Measurements from ENCODE around the gene SIGLEC7.
A peak's percentile ranks its signal among the peaks of the same experiment; 100 is the strongest.

Gene SIGLEC7

GRCh38 chr19:51101171-51101865 lies 40.8 kb upstream of the SIGLEC7 start:
- no peak overlapping the region for H3K27ac ChIP-seq (ENCODE audit: low read depth, low read length)
- H3K36me3 ChIP-seq (ENCODE audit: control insufficient read depth, insufficient read depth, low read length) = peaks cover 14% of the 10 kb centered on the region
- no peaks in the 10 kb centered on the region for H3K9me3 ChIP-seq (ENCODE audit: control insufficient read depth, insufficient read depth, low read length)
- H3K4me1 ChIP-seq (ENCODE audit: control insufficient read depth, insufficient read depth, low read length) = no peaks in the 10 kb centered on the region
- no peaks in the 10 kb centered on the region for H3K27me3 ChIP-seq (ENCODE audit: control insufficient read depth, insufficient read depth, low read length)
- H3K9ac ChIP-seq (ENCODE audit: low read depth, low read length) = no peak overlapping the region
- H3K4me3 ChIP-seq (ENCODE audit: low read depth, low read length) = no peak overlapping the region

DNA sequence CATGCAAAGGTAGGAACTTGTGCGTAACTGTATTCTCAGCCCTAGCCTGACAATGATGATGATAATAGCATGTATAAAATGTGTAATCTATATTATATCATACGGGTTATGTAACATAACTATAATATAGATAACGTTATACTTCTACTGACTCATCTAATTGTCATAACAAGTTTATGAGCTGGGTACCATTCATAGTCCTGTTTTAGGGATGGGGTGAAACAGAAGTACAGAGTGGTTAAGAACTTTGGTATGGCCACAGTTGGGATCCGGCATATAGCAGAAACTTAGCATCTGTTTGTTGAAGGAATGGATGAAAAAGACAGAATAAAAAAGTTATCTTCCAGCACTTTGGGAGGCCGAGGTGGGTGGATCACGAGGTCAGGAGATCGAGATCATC lies 39.1 kb upstream of the SIGLEC7 start:
- Histone ChIP-seq H3K27me3 (ENCODE audit: control insufficient read depth, insufficient read depth, low read length) (no peaks in the 10 kb centered on the region), H3K9me3 (ENCODE audit: control insufficient read depth, insufficient read depth, low read length) (no peaks in the 10 kb centered on the region), H3K4me3 (ENCODE audit: low read depth, low read length) (no peak overlapping the region), H3K36me3 (ENCODE audit: control insufficient read depth, insufficient read depth, low read length) (peaks cover 14% of the 10 kb centered on the region), H3K9ac (ENCODE audit: low read depth, low read length) (no peak overlapping the region), H3K27ac (ENCODE audit: low read depth, low read length) (no peak overlapping the region), H3K4me1 (ENCODE audit: control insufficient read depth, insufficient read depth, low read length) (0 out of 2 replicates have a peak, but pooled peaks cover 5% of the 10 kb centered on the region)

DNA sequence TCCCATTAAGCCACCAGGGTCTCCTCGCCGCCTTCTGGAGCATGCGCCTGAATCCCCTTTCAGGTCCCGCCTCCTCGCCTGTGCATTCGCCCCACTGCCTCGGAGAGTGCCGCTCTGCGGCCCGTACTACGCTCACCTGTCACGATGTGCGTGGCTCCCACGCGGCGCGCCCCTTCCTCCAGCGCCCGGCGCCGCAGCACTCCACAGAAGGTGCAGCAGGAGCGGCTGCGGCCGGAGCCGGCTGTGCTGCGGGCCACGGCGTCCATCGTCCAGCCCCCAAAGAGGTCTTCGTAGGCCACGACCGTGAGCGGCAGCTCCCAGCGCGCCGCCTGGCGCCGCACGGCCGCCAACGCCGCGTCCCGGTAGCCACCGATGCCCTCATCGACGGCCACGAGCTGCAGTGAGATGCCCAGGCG lies 38.2 kb upstream of the SIGLEC7 start:
- Histone ChIP-seq H3K4me1 (ENCODE audit: control insufficient read depth, insufficient read depth, low read length) (0 out of 2 replicates have a peak, but pooled peaks cover 5% of the 10 kb centered on the region), H3K27me3 (ENCODE audit: control insufficient read depth, insufficient read depth, low read length) (no peaks in the 10 kb centered on the region), H3K9me3 (ENCODE audit: control insufficient read depth, insufficient read depth, low read length) (no peaks in the 10 kb centered on the region), H3K4me3 (ENCODE audit: low read depth, low read length) (no peak overlapping the region), H3K27ac (ENCODE audit: low read depth, low read length) (no peak overlapping the region), H3K36me3 (ENCODE audit: control insufficient read depth, insufficient read depth, low read length) (peaks cover 14% of the 10 kb centered on the region), H3K9ac (ENCODE audit: low read depth, low read length) (no peak overlapping the region)

DNA sequence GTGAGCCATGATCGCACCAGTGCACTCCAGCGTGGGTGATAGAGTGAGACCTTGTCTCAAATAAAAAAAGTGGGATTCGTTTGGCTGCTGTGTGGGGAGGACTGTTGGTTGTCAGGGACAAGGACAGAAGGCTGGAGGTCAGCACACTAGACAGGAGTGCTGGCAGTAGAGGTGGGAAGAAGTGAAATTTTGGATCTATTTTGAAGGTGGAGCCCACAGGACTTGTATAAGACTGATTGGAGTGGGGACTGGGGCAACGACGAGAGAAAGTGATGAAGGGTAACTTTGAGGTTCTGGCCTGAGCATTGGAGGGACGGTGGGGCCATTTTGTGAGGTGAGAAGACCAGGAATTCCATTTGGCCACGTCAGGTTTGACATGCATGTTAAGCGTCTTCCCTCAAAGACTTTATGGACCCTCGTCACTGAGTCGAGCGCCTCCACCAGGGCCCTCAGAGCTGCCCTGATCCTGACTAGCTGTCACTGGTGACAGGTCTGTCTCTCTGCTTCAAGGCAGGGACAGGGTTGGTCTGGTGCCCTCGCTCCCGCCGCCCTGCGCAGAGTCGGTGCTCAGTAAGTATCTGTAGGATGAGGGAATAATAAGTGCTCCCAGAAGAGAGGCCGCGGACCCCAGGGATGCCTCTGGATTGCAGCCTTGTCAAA lies 34.6 kb upstream of the SIGLEC7 start:
- H3K36me3 ChIP-seq (ENCODE audit: control insufficient read depth, insufficient read depth, low read length) = peaks cover 10% of the 10 kb centered on the region
- H3K27me3 ChIP-seq (ENCODE audit: control insufficient read depth, insufficient read depth, low read length) = 0 out of 2 replicates have a peak, but pooled peaks cover 2% of the 10 kb centered on the region
- H3K27ac ChIP-seq (ENCODE audit: low read depth, low read length) = peak overlapping the region; percentile 47
- 0 out of 2 replicates have a peak, but pooled peaks cover 5% of the 10 kb centered on the region for H3K4me1 ChIP-seq (ENCODE audit: control insufficient read depth, insufficient read depth, low read length)
- H3K9ac ChIP-seq (ENCODE audit: low read depth, low read length) = peak overlapping the region; percentile 70; the same call in 1 of the 2 replicates
- peak overlapping the region; percentile 99 for H3K4me3 ChIP-seq (ENCODE audit: low read depth, low read length)
- H3K9me3 ChIP-seq (ENCODE audit: control insufficient read depth, insufficient read depth, low read length) = no peaks in the 10 kb centered on the region

- Histone ChIP-seq H3K36me3 (ENCODE audit: control insufficient read depth, insufficient read depth, low read length) (0 out of 2 replicates have a peak, but pooled peaks cover 4% of the 10 kb centered on the region), H3K9ac (ENCODE audit: low read depth, low read length) (peak within 1 kb of the TSS; percentile 70), H3K27ac (ENCODE audit: low read depth, low read length) (peak within 1 kb of the TSS; percentile 47), H3K9me3 (ENCODE audit: control insufficient read depth, insufficient read depth, low read length) (no peaks in the 10 kb centered on the region), H3K27me3 (ENCODE audit: control insufficient read depth, insufficient read depth, low read length) (peaks cover 3% of the 10 kb centered on the region; the same call in 1 of the 2 replicates), H3K4me3 (ENCODE audit: low read depth, low read length) (peak within 1 kb of the TSS; percentile 99), H3K4me1 (ENCODE audit: control insufficient read depth, insufficient read depth, low read length) (0 out of 2 replicates have a peak, but pooled peaks cover 5% of the 10 kb centered on the region)
Observed at GRCh38 chr19:51108066-51108804, 33.9 kb upstream of the SIGLEC7 start, which contains the start of gene CTU1. TSS of gene CTU1 (minus strand) at chr19:51108409. CDS start at chr19:51104569, 3,840 bp downstream.

DNA sequence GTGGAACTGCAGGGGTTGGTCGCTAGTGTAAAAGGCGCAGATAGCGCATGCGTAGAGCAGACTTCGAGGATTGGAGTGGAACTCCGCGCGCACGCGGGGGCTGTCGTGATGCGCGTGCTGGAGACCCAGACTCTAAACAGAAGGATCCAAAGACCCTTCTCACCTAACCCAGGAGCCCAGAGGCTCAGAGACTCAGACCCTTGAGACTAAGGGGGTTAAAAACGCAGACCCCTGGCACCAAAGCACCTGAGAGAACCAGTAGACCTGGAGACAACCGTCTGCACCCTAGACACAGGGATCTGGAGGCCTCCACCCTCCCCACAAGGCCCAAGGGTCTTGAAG lies 33.3 kb upstream of the SIGLEC7 start:
- Histone ChIP-seq H3K4me1 (ENCODE audit: control insufficient read depth, insufficient read depth, low read length) (0 out of 2 replicates have a peak, but pooled peaks cover 5% of the 10 kb centered on the region), H3K36me3 (ENCODE audit: control insufficient read depth, insufficient read depth, low read length) (0 out of 2 replicates have a peak, but pooled peaks cover under 1% of the 10 kb centered on the region), H3K4me3 (ENCODE audit: low read depth, low read length) (peak overlapping the region; percentile 99), H3K9ac (ENCODE audit: low read depth, low read length) (no peak overlapping the region), H3K9me3 (ENCODE audit: control insufficient read depth, insufficient read depth, low read length) (no peaks in the 10 kb centered on the region), H3K27ac (ENCODE audit: low read depth, low read length) (no peak overlapping the region), H3K27me3 (ENCODE audit: control insufficient read depth, insufficient read depth, low read length) (peaks cover 3% of the 10 kb centered on the region; the same call in 1 of the 2 replicates)

- Histone ChIP-seq H3K4me1 (ENCODE audit: control insufficient read depth, insufficient read depth, low read length) (0 out of 2 replicates have a peak, but pooled peaks cover 5% of the 10 kb centered on the region), H3K4me3 (ENCODE audit: low read depth, low read length) (no peak overlapping the region), H3K27me3 (ENCODE audit: control insufficient read depth, insufficient read depth, low read length) (peaks cover 3% of the 10 kb centered on the region; the same call in 1 of the 2 replicates), H3K27ac (ENCODE audit: low read depth, low read length) (no peak overlapping the region), H3K9ac (ENCODE audit: low read depth, low read length) (no peak overlapping the region), H3K9me3 (ENCODE audit: control insufficient read depth, insufficient read depth, low read length) (no peaks in the 10 kb centered on the region), H3K36me3 (ENCODE audit: control insufficient read depth, insufficient read depth, low read length) (no peaks in the 10 kb centered on the region)
Observed at GRCh38 chr19:51110666-51110971, 31.5 kb upstream of the SIGLEC7 start.

- Histone ChIP-seq H3K4me1 (ENCODE audit: control insufficient read depth, insufficient read depth, low read length) (0 out of 2 replicates have a peak, but pooled peaks cover 5% of the 10 kb centered on the region), H3K27me3 (ENCODE audit: control insufficient read depth, insufficient read depth, low read length) (peaks cover 7% of the 10 kb centered on the region; the same call in 1 of the 2 replicates), H3K27ac (ENCODE audit: low read depth, low read length) (no peak overlapping the region), H3K9me3 (ENCODE audit: control insufficient read depth, insufficient read depth, low read length) (no peaks in the 10 kb centered on the region), H3K4me3 (ENCODE audit: low read depth, low read length) (no peak overlapping the region), H3K9ac (ENCODE audit: low read depth, low read length) (no peak overlapping the region), H3K36me3 (ENCODE audit: control insufficient read depth, insufficient read depth, low read length) (no peaks in the 10 kb centered on the region)
Observed at GRCh38 chr19:51111606-51112005, 30.5 kb upstream of the SIGLEC7 start.

GRCh38 chr19:51114087-51114729 lies 27.9 kb upstream of the SIGLEC7 start:
- no peak overlapping the region for H3K9ac ChIP-seq (ENCODE audit: low read depth, low read length)
- H3K36me3 ChIP-seq (ENCODE audit: control insufficient read depth, insufficient read depth, low read length) = no peaks in the 10 kb centered on the region
- H3K4me3 ChIP-seq (ENCODE audit: low read depth, low read length) = no peak overlapping the region
- H3K4me1 ChIP-seq (ENCODE audit: control insufficient read depth, insufficient read depth, low read length) = no peaks in the 10 kb centered on the region
- no peak overlapping the region for H3K27ac ChIP-seq (ENCODE audit: low read depth, low read length)
- H3K27me3 ChIP-seq (ENCODE audit: control insufficient read depth, insufficient read depth, low read length) = peaks cover 7% of the 10 kb centered on the region; the same call in 1 of the 2 replicates
- H3K9me3 ChIP-seq (ENCODE audit: control insufficient read depth, insufficient read depth, low read length) = no peaks in the 10 kb centered on the region

GRCh38 chr19:51116736-51117286 lies 25.3 kb upstream of the SIGLEC7 start:
- Histone ChIP-seq H3K27me3 (ENCODE audit: control insufficient read depth, insufficient read depth, low read length) (peaks cover 7% of the 10 kb centered on the region; the same call in 1 of the 2 replicates), H3K4me3 (ENCODE audit: low read depth, low read length) (no peak overlapping the region), H3K9ac (ENCODE audit: low read depth, low read length) (no peak overlapping the region), H3K27ac (ENCODE audit: low read depth, low read length) (no peak overlapping the region), H3K9me3 (ENCODE audit: control insufficient read depth, insufficient read depth, low read length) (no peaks in the 10 kb centered on the region), H3K36me3 (ENCODE audit: control insufficient read depth, insufficient read depth, low read length) (no peaks in the 10 kb centered on the region), H3K4me1 (ENCODE audit: control insufficient read depth, insufficient read depth, low read length) (no peaks in the 10 kb centered on the region)

Measured in HUES48 (cell line).